HFFc6 (cell line): ENCODE measurements around the gene B4GALNT3. TPM values are rescaled to one million over a fixed set of nuclear protein-coding genes. Genes with fewer than 3 reads are reported as not detected.

ENCODE experiments used
- DNase-seq: peaks from one replicate; pipeline ENCODE4 v3.0.0-alpha.2; 2018
- H3K27ac Mint-ChIP-seq: 2 replicates; pipeline ENCODE4 v1.8.0; 2020; ENCODE audit warnings: mild to moderate bottlenecking, mixed read lengths
- H3K27me3 Mint-ChIP-seq: 2 replicates; pipeline ENCODE4 v1.8.0; 2021; ENCODE audit warnings: mild to moderate bottlenecking, moderate library complexity, mixed read lengths; ENCODE audit not compliant: insufficient read depth
- H3K36me3 Mint-ChIP-seq: 2 replicates; pipeline ENCODE4 v1.8.0; 2021; ENCODE audit warnings: low read depth, mixed read lengths
- H3K4me1 Mint-ChIP-seq: 2 replicates; pipeline ENCODE4 v1.8.0; 2020; ENCODE audit warnings: low read depth, mixed read lengths
- H3K4me3 Mint-ChIP-seq: 2 replicates; pipeline ENCODE4 v1.8.0; 2020; ENCODE audit warnings: mild to moderate bottlenecking, moderate library complexity, mixed read lengths
- H3K9me3 Mint-ChIP-seq: 2 replicates; pipeline ENCODE4 v1.8.0; 2020; ENCODE audit warnings: mild to moderate bottlenecking, mixed read lengths
- CTCF ChIP-seq: fragments of 200-600 bp; sonication (generic); IDR thresholded peaks from 2 replicates; pipeline ENCODE4 v1.5.0; 2021; ENCODE audit warnings: antibody characterized with exemption, mild to moderate bottlenecking
- total RNA-seq, 6 experiments: library from RNA; stranded (reverse); fragmentation: NEBNext Ultra II Directional; extraction: Animal tissue kit (Norgen Biotek cat#: 25700); gene quantifications; 2 replicates in 1 of 6; 3 replicates in 5 of 6; pipeline ENCODE4 v1.2.3, GENCODE V29; 2021

B4GALNT3 gene
- total RNA-seq, 6 experiments from 2014 or later, result not detected

GRCh38 chr12:583251-583869 is 123.6 kb downstream of the B4GALNT3 start:
- 0 out of 2 replicates have a peak, but pooled peaks cover 1% of the 10 kb centered on the region for H3K9me3 Mint-ChIP-seq
- peaks cover 25% of the 10 kb centered on the region for H3K27me3 Mint-ChIP-seq
- TF ChIP-seq CTCF, result no peak
- no peak overlapping the region for H3K4me3 Mint-ChIP-seq
- peaks cover 12% of the 10 kb centered on the region; the same call in 1 of the 2 replicates for H3K4me1 Mint-ChIP-seq
- no peak for DNase-seq
- H3K27ac Mint-ChIP-seq, result no peak overlapping the region
- no peaks in the 10 kb centered on the region for H3K36me3 Mint-ChIP-seq

DNA sequence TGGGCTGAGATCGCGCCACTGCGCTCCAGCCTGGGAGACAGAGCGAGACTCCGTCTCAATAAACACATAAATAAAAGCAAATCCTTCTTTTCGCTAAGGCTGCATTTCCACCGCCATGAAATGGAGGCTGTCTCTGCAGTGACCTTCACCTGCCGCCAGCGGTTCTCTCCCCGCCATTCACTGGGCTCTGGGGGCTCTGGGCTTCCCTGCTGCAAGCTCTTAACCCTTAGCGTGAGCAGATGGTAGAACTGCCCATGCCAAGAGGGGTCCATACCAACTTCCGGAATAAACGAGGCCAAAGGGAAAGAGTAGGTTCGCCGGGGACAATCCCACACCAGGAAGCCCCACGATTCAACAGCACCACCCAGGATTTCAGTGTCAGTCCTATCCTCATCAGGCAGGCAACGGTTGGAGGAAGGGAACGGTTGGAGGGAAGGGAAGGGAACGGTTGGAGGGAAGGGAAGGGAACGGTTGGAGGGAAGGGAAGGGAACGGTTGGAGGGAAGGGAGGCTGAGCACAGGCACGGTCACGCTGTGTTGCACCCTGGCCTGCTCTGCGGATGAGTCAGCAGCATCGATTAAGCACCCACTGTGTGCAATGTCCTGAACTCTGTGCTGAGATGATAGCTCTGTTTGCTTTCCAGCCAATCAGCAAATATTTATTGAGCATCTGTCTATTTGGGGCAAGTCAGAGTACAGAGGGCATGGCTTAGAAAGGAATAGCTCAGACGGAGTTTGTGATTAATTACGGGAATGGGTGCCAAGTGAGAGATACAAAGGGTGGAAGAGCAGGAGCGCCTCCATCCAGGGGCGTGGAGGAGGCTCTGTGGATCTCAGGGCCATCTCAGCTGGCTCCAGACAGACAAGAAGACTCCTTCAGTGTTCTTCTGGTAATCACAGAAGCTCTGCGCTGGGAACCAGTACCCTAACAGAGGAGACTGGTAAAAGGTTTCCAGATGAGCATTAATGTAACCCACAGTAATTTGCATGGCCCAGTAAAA is 125.6 kb downstream of the B4GALNT3 start:
- Mint-ChIP-seq H3K27ac (no peak overlapping the region), H3K27me3 (peaks cover 23% of the 10 kb centered on the region), H3K4me1 (no peaks in the 10 kb centered on the region), H3K4me3 (no peak overlapping the region), H3K9me3 (0 out of 2 replicates have a peak, but pooled peaks cover 4% of the 10 kb centered on the region), H3K36me3 (no peaks in the 10 kb centered on the region)
- no peak for TF ChIP-seq CTCF
- DNase-seq, result no peak

DNA sequence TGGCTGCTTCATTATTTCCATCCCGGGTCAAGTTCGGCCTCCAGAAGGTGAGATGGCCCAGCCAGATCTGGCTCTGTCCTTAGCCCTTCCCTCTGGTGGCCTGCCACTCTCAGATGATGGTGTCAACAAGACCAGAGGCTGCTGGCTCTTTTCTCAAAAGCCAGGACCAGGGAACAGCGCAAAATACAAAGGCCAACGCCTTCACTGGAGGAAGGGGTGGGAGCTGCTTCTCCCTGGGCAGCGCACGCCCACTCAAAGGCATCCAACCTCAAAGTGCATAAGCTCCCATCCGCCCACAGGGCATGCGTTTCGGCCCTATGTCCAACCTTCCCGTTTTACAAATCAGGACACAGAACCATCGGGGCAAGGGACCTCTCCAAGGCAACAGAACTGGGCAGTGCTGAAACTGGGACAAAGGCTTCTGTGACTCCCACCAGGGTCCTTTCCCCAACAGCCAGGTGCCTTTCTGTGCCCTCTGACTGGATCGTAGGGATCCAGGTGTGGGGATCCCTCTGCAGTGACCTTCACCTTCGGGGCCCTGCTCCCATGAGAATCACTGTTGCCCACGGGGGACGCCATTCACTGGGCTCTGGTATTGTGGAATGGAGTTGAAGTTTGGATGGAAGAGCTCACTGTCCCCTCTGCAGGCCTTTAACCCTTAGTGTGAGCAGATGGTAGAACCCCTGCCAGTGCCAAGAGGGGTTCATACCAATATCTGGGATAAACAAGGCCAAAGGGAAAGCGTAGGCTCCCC is 126.8 kb downstream of the B4GALNT3 start:
- H3K4me3 Mint-ChIP-seq, result no peak overlapping the region
- DNase-seq, result no peak
- no peaks in the 10 kb centered on the region for H3K4me1 Mint-ChIP-seq
- no peak for TF ChIP-seq CTCF
- H3K36me3 Mint-ChIP-seq, result no peaks in the 10 kb centered on the region
- peaks cover 27% of the 10 kb centered on the region for H3K27me3 Mint-ChIP-seq
- no peak overlapping the region for H3K27ac Mint-ChIP-seq
- H3K9me3 Mint-ChIP-seq, result 0 out of 2 replicates have a peak, but pooled peaks cover 4% of the 10 kb centered on the region

DNA sequence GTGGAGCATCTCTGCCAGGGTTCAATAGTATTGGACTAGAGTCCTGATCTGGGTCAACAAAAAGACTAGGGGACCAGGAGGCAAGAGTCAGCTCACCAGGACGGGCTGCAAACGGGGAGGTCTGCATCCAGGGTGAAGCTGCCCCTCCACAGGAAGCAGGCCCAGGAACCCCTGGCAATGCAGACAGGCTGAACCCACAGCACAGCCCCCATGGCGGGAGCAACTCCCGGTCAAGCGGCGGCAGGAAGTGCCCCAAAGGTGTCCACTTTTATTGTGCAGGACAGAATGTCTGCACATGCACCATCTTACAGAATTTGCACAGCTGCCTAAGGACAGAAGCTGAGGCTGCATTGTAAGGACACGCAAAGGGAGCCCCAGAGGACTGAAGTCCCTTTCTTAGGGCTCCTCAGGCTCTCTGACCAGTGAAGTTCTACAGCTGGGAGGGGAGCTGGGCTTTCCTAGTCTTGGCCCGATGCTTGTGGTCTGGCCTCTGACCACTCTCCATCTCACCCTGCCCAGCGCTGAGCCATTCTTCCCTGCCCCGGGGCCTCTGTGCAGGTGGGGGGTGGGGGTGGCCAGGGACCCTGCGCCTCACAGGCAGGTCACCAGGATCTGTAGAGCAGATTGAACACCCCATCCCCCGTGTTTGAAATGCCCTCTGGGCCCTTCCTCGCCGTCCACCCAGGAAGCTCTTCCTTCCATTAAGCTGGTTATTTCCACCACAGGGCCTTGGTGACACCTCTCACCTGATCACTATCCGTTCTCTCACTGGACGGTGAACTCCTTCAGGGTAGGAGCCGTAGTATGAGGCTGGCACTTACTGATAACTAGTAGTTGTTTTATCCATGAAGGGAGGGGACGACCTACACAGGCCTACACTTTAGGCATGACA is 127.6 kb downstream of the B4GALNT3 start:
- Mint-ChIP-seq H3K36me3 (no peaks in the 10 kb centered on the region), H3K27ac (no peak overlapping the region), H3K9me3 (0 out of 2 replicates have a peak, but pooled peaks cover 4% of the 10 kb centered on the region), H3K27me3 (peaks cover 27% of the 10 kb centered on the region), H3K4me3 (no peak overlapping the region), H3K4me1 (no peaks in the 10 kb centered on the region)
- no peak for DNase-seq
- TF ChIP-seq CTCF, result no peak

GRCh38 chr12:588024-588322 is 128.2 kb downstream of the B4GALNT3 start:
- DNase-seq, result no peak
- Mint-ChIP-seq H3K27me3 (peaks cover 27% of the 10 kb centered on the region), H3K9me3 (0 out of 2 replicates have a peak, but pooled peaks cover 4% of the 10 kb centered on the region), H3K27ac (no peak overlapping the region), H3K4me1 (no peaks in the 10 kb centered on the region), H3K4me3 (no peak overlapping the region), H3K36me3 (no peaks in the 10 kb centered on the region)
- TF ChIP-seq CTCF, result no peak
